GM21737 (cell line): ENCODE data around the gene SMARCC2.
"Not testable (repeated sequence)": the region's sequence is repeated elsewhere in the genome, so short reads cannot be mapped to it uniquely, and the experiment has no call there.

Experiments used
- ATAC-seq: cut with Tn5 transposase; IDR thresholded peaks from one replicate; pipeline ENCODE4 v1.9.1; 2021; ENCODE audit warnings: mild to moderate bottlenecking, moderate library complexity; ENCODE audit not compliant: unreplicated experiment

The SMARCC2 gene

GRCh38 chr12:56212361-56212760 is 23.1 kb upstream of the SMARCC2 start:
- no peak for ATAC-seq

GRCh38 chr12:56208006-56208405 is 18.7 kb upstream of the SMARCC2 start:
- no peak for ATAC-seq

- ATAC-seq = no peak
These were observed 17.3 kb upstream of the SMARCC2 start for GRCh38 chr12:56206452-56207166.

- no peak for ATAC-seq
These were observed 16.2 kb upstream of the SMARCC2 start for GRCh38 chr12:56205445-56205844.

- ATAC-seq = no peak
These were observed 15.0 kb upstream of the SMARCC2 start for GRCh38 chr12:56204275-56204674.

GRCh38 chr12:56202838-56203237 is 13.6 kb upstream of the SMARCC2 start:
- no peak for ATAC-seq

- ATAC-seq = no peak
These were observed 13.1 kb upstream of the SMARCC2 start for GRCh38 chr12:56202366-56202765.

- no peak for ATAC-seq
These were observed 9.6 kb upstream of the SMARCC2 start for GRCh38 chr12:56198836-56199235.

GRCh38 chr12:56197921-56198635 is 8.8 kb upstream of the SMARCC2 start:
- no peak for ATAC-seq

- not testable (repeated sequence) for ATAC-seq
These were observed 7.7 kb upstream of the SMARCC2 start for GRCh38 chr12:56196818-56197550.

GRCh38 chr12:56193025-56193578 is 3.8 kb upstream of the SMARCC2 start:
- ATAC-seq = no peak

GRCh38 chr12:56192582-56192981 is 3.3 kb upstream of the SMARCC2 start:
- no peak for ATAC-seq

- ATAC-seq = no peak
These were observed 1.4 kb upstream of the SMARCC2 start for GRCh38 chr12:56190695-56191155.

GRCh38 chr12:56189918-56190694 is 823 bp upstream of the SMARCC2 start:
- peak; percentile 24 for ATAC-seq

GRCh38 chr12:56188778-56189098 is 545 bp downstream of the SMARCC2 start:
- peak; percentile 3 for ATAC-seq

- ATAC-seq = no peak
These were observed 1.0 kb downstream of the SMARCC2 start for GRCh38 chr12:56188131-56188777.

GRCh38 chr12:56186957-56187356 is 2.3 kb downstream of the SMARCC2 start:
- ATAC-seq = no peak

- no peak for ATAC-seq
These were observed 10.9 kb downstream of the SMARCC2 start for GRCh38 chr12:56178347-56178746.

- no peak for ATAC-seq
These were observed 16.4 kb downstream of the SMARCC2 start for GRCh38 chr12:56172839-56173238.

- ATAC-seq = no peak
These were observed 20.0 kb downstream of the SMARCC2 start for GRCh38 chr12:56169229-56169759.
